Tibial nerve (tissue), 4 donors: Measurements from ENCODE around the gene TRIM67.

Source experiments
- EP300 ChIP-seq, 2 donors: sonication (generic); formaldehyde crosslinking; IDR thresholded peaks; one replicate each; pipeline ENCODE4 v1.6.1; 2017; ENCODE audit warnings: antibody characterized with exemption in 2 of 2, mild to moderate bottlenecking in 1 of 2
- POLR2A ChIP-seq, 2 donors: fragments of 450-650 bp; IDR thresholded peaks; one replicate each; pipeline ENCODE4 v1.6.1; 2017; ENCODE audit warnings: antibody characterized with exemption in 2 of 2, mild to moderate bottlenecking in 2 of 2, moderate library complexity in 2 of 2
- TF ChIP-seq, protein P1 (sequence below), 5 experiments: fragments of 200-600 bp in 3 of 5; fragments of 450-650 bp in 2 of 5; sonication (generic) in 3 of 5; IDR thresholded peaks; one replicate each; pipeline ENCODE4 v1.5.1; 2016 to 2019; ENCODE audit warnings: antibody characterized with exemption in 5 of 5, mild to moderate bottlenecking in 3 of 5, moderate library complexity in 2 of 5

DNA sequence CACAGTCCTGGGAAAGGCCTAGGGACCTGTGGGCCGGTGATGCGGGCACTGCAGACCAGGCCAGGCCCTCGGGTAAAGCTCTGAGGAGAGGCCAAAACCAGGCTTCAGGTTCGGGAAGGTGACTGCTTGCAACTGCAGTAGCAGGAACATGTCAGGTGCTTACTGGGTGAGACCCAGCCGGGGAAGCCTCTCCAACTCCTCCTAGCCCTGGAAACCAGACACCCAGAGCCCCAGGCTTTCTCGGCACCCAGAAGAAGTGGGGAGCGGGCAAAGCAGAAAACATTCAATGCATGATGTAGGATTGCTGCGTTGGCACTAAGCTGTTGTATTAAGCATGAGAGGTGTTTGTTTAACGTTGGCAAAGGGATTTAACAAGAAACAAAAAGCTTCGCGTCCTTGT lies 58.9 kb downstream of the TRIM67 start:
- TF ChIP-seq, protein P1, sequence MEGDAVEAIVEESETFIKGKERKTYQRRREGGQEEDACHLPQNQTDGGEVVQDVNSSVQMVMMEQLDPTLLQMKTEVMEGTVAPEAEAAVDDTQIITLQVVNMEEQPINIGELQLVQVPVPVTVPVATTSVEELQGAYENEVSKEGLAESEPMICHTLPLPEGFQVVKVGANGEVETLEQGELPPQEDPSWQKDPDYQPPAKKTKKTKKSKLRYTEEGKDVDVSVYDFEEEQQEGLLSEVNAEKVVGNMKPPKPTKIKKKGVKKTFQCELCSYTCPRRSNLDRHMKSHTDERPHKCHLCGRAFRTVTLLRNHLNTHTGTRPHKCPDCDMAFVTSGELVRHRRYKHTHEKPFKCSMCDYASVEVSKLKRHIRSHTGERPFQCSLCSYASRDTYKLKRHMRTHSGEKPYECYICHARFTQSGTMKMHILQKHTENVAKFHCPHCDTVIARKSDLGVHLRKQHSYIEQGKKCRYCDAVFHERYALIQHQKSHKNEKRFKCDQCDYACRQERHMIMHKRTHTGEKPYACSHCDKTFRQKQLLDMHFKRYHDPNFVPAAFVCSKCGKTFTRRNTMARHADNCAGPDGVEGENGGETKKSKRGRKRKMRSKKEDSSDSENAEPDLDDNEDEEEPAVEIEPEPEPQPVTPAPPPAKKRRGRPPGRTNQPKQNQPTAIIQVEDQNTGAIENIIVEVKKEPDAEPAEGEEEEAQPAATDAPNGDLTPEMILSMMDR (IDR thresholded peaks at IDR 0.05), result no peak
- TF ChIP-seq POLR2A (IDR thresholded peaks at IDR 0.05) (no peak), EP300 (IDR thresholded peaks at IDR 0.05) (no peak)
